ENCODE results near the gene P2RY2.

The P2RY2 gene

GRCh38 chr11:73240190-73240781 is 22.2 kb downstream of the P2RY2 start:
- in situ Hi-C loops (cut with HindIII; ENCODE audit: low sequenced_read_pairs): loop anchor here (5.0 kb wide), 1 partner anchor 48 kb away; no protein-coding TSS in a partner anchor

GRCh38 chr11:73241300-73241699 is 23.2 kb downstream of the P2RY2 start:
- in situ Hi-C loops (cut with HindIII; ENCODE audit: low sequenced_read_pairs): loop anchor here (5.0 kb wide), 1 partner anchor 49 kb away; no protein-coding TSS in a partner anchor

GRCh38 chr11:73242251-73243092 is 24.4 kb downstream of the P2RY2 start:
- in situ Hi-C loops (cut with HindIII; ENCODE audit: low sequenced_read_pairs): loop anchor here (5.0 kb wide), 1 partner anchor 50 kb away; no protein-coding TSS in a partner anchor

- in situ Hi-C loops (cut with HindIII; ENCODE audit: low sequenced_read_pairs): loop anchor here (5.0 kb wide), 1 partner anchor 51 kb away; no protein-coding TSS in a partner anchor
These were observed 25.0 kb downstream of the P2RY2 start for GRCh38 chr11:73243093-73243485.

DNA sequence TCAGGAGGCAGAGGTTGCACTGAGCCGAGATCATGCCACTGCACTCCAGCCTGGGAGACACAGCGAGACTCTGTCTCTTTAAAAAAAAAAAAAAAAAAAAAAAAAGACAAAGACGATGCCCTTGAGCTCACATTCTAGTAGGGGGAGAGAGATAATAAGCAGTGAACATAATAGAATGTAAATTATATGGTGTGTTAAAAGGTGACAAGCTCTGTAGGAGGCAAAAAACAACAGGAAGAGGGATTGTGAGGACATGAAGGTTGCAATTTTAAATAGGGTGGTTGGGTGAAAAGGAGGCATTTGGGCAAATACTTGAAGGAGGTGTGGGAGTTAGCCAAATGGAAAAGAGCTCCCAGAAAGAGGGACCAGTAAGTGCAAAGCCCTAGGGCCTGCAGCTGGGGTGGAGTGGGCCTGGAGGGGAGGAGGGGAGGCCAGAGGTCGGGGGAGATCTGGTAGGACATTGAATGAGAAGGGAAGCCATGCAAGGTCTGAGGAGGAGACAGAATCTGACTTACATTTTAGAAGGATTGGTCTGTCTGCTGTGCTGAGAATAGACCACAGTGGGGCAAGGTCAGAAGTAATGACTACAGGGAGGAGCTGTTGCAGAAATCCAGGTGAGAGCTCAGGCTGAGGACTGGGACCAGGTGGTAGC is 26.6 kb downstream of the P2RY2 start:
- in situ Hi-C loops (cut with HindIII; ENCODE audit: low sequenced_read_pairs): loop anchor here (5.0 kb wide), 1 partner anchor 52 kb away; no protein-coding TSS in a partner anchor

GRCh38 chr11:73245461-73245860 is 27.4 kb downstream of the P2RY2 start:
- in situ Hi-C loops (cut with HindIII; ENCODE audit: low sequenced_read_pairs): no loop called here

DNA sequence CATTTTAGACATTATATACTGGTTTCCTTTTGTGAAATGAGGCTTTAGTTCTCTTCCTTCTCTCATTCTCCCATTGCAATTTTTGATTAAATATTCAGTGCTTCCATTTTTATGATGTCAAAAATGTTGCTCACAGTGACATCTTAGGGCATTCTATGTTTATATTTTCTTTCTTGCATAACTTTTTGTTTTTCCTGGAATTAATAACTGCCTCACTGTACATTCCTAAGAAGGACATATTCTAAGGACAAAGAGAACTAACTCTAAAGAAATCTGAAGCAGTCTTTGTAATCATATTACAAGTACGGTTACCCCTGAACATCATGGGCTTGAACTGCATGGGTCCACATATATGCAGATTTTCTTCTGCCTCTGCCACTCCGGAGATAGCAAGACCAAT is 28.2 kb downstream of the P2RY2 start:
- in situ Hi-C loops (cut with HindIII; ENCODE audit: low sequenced_read_pairs): no loop called here

DNA sequence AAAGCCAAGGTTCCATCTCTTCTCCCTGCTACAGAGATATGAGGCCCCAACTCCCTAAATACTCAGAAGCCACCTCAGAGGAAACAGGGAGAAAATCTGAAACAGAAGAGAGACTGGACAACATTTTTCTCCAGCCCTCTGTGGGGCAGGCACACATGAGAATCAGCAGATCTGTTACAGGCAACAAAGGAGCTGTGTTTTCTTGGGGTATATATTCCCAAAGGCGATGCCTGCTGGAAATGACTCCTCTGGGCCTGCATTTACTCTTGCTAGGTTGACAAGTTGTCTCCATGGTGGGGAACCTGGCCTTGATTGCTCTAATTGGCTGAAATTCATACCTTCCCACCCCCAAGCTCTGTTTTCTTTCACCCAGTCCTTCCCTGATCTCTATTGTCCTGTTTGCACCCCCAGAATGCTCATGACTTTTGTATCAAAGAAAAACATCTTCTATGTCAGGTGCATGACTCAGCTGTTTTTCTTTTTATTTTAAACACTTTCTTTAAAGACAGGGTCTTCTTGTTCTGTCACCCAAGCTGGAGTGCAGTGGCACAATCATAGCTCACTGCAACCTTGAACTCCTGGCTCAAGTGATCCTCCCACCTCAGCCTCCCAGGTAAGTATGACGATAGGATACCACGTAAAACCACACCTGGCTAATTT is 30.6 kb downstream of the P2RY2 start:
- in situ Hi-C loops (cut with HindIII; ENCODE audit: low sequenced_read_pairs): no loop called here

GRCh38 chr11:73249304-73249703 is 31.2 kb downstream of the P2RY2 start:
- in situ Hi-C loops (cut with HindIII; ENCODE audit: low sequenced_read_pairs): no loop called here

DNA sequence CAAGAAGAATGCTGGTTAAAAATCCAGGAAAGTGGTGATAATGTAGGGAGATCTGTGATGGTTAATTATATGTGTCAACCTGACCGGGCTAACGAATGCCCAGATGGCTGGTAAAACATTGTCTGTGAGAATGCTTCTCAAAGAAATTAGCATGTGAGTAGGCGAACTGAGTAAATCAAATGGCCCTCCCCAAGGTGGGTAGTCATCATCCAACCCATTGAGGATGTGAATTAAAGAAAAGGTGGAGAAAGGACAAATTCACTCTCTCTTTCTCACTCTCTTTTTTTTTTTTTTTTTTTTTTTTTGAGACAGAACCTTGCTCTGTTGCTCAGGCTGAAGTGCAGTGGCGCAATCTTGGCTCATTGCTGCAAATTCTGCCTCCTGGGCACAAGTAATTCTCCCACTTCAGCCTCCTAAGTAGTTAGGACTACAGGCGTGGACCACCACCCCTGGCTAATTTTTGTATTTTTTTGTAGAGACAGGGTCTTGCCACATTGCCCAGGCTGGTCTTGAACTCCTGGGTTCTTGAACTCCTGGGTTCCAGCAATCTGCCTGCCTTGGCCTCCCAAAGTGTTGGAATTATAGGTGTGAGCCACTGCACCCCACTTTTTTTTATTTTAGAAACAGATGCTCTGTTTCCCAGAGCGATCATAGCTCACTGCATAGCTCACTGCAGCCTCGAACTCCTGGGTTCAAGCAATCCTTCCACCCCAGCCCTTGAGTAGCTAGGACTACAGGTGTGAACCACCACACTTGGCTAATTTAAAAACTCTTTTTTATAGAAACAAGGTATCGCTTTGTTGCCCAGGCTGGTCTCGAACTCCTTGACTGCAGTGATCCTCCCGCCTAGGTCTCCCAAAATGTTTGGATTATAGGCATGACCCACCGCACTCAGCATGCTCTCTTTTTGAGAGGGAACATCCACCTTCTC is 32.0 kb downstream of the P2RY2 start:
- in situ Hi-C loops (cut with HindIII; ENCODE audit: low sequenced_read_pairs): no loop called here

- in situ Hi-C loops (cut with HindIII; ENCODE audit: low sequenced_read_pairs): no loop called here
These were observed 34.6 kb downstream of the P2RY2 start for GRCh38 chr11:73252577-73253191.

- in situ Hi-C loops (cut with HindIII; ENCODE audit: low sequenced_read_pairs): no loop called here
These were observed 39.4 kb downstream of the P2RY2 start for GRCh38 chr11:73257342-73258103.

- in situ Hi-C loops (cut with HindIII; ENCODE audit: low sequenced_read_pairs): no loop called here
These were observed 40.3 kb downstream of the P2RY2 start for GRCh38 chr11:73258104-73259035.

DNA sequence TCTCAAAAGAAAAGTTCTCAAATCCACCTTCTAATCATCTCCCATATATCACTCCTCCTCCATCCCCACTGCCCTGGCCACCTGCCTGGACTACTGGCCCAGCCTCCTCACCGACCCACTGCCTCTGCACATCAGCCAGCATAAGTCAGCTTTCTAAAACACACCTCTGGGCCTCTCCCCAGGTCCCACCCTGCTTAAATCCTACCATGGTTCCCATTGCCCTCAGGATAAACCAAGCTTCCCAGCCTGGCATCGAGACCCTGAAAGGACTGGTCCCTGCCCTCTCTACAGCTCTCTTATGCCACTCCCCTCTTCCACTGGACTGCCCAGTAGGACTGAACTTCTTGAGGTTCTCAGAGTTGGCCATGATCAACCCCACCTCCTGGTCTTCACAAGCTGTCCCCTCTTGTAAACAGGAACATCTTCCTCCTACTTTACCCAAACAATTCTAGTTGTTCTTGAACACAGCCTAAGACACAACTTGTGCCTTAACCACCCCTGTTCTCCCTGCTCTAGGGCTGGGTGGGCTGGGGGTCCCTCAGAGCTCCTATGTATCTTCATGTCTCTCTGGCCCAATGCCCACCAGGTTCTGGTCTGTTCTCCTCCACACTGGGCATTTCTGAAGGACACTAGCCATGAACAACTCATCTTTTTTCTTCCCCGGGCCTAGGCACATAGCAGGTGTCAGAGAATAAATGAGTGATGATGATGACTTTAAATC is 41.5 kb downstream of the P2RY2 start:
- in situ Hi-C loops (cut with HindIII; ENCODE audit: low sequenced_read_pairs): no loop called here

DNA sequence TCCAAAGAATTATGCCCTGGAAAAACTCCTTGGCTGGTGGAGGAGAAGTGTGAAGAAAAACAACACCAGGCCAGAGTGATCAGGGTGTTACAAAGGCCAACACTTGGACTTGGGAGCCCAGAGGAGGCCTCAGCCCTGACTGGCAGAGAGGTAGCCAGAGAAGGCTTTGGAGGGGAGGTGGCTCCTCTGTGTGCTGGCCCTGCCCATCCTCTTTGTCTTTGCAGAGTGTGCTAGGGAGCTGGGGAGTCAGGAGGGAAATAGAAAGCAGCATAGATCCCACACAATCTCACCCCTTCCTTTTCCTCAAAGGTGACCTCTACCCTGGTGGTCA is 42.0 kb downstream of the P2RY2 start:
- in situ Hi-C loops (cut with HindIII; ENCODE audit: low sequenced_read_pairs): no loop called here

DNA sequence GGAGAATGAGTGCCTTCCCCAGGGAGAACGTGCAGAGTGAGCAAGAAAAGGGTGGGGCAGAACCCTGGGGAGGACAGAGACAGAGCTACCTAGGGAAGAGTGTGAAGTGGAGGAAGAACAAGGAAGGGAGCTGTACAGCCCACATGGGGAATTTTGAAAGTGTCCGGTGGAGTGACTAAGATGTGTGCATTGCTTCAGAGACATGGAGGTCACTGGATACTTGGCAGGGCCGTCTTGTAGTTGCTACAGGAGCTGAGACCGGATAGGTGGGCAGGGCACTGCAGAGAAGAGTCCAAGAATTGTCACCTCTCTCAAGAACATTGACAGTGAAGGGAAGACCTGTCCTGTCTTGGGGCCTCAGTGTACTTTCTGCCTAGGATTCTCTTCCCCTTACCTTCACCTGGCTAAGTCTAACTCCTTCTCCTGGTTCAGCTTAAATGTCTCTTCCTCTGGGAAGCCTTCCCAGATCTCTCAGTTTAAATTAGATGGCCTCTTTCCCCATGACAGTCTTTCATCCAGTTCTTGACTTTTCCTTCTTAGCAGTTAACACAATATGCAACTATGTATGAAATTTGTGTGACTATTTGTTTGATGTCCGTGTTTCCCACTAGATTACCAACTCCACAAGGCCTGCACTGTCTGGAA is 44.9 kb downstream of the P2RY2 start:
- in situ Hi-C loops (cut with HindIII; ENCODE audit: low sequenced_read_pairs): no loop called here

DNA sequence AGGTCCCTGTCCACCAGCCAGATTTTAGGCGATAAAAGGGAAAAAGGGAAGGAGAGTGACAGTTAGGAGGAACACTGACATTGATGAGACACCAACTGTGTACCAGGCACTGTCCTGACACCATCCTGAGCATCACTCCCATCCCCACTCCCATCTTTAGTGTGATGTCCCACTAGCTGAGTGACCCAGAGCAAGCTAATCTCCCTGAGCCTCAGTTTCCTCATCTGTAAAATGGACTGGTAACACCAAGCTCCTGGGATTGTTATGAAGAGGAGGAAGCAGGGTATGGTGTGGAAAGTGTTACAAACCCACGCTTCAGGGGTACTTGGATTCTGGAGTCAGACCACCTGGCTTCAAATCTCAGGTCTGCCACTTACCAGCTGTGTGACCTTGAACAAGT is 45.6 kb downstream of the P2RY2 start:
- in situ Hi-C loops (cut with HindIII; ENCODE audit: low sequenced_read_pairs): no loop called here

Measured in DLD1 (cell line).